ENCODE results near the gene ALG12. TPM values are rescaled to one million over a fixed set of nuclear protein-coding genes. Genes with fewer than 3 reads are reported as not detected.

Gene ALG12
- total RNA-seq: 15.6 and 20.7 TPM in 2 replicates

GRCh38 chr22:49917974-49918910 is at the start of gene ALG12, which contains the start of gene CRELD2:
ALG12 (minus strand) TSS chr22:49918438; CDS start chr22:49913765, 4,673 bp downstream.
CRELD2 (plus strand) TSS chr22:49918634; CDS start chr22:49918770, 136 bp downstream.
- intact Hi-C loops (cut with micrococcal nuclease): loop anchor here (1.0 to 2.0 kb wide), 4 partner anchors 18 to 91 kb away; partner anchors contain the start of genes BRD1, PIM3 and ZBED4

GRCh38 chr22:49967706-49968208 is 49.5 kb upstream of the ALG12 start:
- intact Hi-C loops (cut with micrococcal nuclease): no loop called here

GRCh38 chr22:49966774-49967705 is 48.8 kb upstream of the ALG12 start:
- intact Hi-C loops (cut with micrococcal nuclease): no loop called here

GRCh38 chr22:49966041-49966773 is 48.0 kb upstream of the ALG12 start:
- intact Hi-C loops (cut with micrococcal nuclease): no loop called here

GRCh38 chr22:49965091-49966040 is 47.1 kb upstream of the ALG12 start:
- intact Hi-C loops (cut with micrococcal nuclease): no loop called here

GRCh38 chr22:49964136-49965090 is 46.2 kb upstream of the ALG12 start:
- intact Hi-C loops (cut with micrococcal nuclease): no loop called here

GRCh38 chr22:49963647-49964026 is 45.4 kb upstream of the ALG12 start:
- intact Hi-C loops (cut with micrococcal nuclease): no loop called here

GRCh38 chr22:49962751-49963646 is 44.8 kb upstream of the ALG12 start:
- intact Hi-C loops (cut with micrococcal nuclease): no loop called here

GRCh38 chr22:49962012-49962750 is 43.9 kb upstream of the ALG12 start:
- intact Hi-C loops (cut with micrococcal nuclease): no loop called here

- intact Hi-C loops (cut with micrococcal nuclease): no loop called here
Measured at GRCh38 chr22:49961601-49962011, 43.4 kb upstream of the ALG12 start.

- intact Hi-C loops (cut with micrococcal nuclease): no loop called here
Measured at GRCh38 chr22:49961005-49961600, 42.9 kb upstream of the ALG12 start.

GRCh38 chr22:49960159-49961004 is 42.1 kb upstream of the ALG12 start, which contains the start of gene PIM3:
PIM3 (plus strand) TSS chr22:49960772; CDS start chr22:49960948, 176 bp downstream.
- intact Hi-C loops (cut with micrococcal nuclease): loop anchor here (1.0 kb wide), 2 partner anchors 24 to 42 kb away; partner anchors contain the start of genes ALG12 and CRELD2

- intact Hi-C loops (cut with micrococcal nuclease): loop anchor here (1.0 kb wide), 2 partner anchors 23 to 41 kb away; partner anchors contain the start of genes ALG12 and CRELD2
Measured at GRCh38 chr22:49959782-49960158, 41.5 kb upstream of the ALG12 start.

GRCh38 chr22:49958931-49959781 is 40.9 kb upstream of the ALG12 start:
- intact Hi-C loops (cut with micrococcal nuclease): no loop called here

Data from T-helper 2 cell treated with Interferon-gamma antibody and Interleukin-4, amounts not matched to agents 100 ng/mL and 5 ng/mL, for 36 hours (primary cell).